HG03432 (cell line): ENCODE measurements around the gene LYSMD1.

Source experiments
- ATAC-seq: cut with Tn5 transposase; IDR thresholded peaks from one replicate; pipeline ENCODE4 v1.9.1; 2021; ENCODE audit warnings: mild to moderate bottlenecking, moderate library complexity; ENCODE audit not compliant: unreplicated experiment

The LYSMD1 gene

DNA sequence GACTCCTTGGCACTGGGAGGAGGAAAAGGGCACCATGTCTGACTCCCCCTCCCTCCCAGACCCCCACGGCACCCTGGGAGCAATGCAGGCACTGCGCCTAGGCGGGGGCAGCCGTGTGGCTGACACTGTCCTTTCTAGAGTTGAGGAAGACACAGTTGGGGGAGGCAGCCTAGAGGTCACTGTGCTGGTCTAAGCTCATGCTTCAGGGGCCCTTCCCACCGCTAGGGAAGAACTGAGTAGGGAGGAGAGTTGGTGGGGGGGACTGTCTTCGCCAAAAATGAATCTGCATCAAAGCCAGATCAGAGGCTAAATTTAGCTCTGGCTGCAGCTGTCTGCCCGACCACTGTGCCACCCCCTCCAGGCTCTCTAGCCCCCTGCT, 22.7 kb downstream of the LYSMD1 start:
- ATAC-seq: no peak

DNA sequence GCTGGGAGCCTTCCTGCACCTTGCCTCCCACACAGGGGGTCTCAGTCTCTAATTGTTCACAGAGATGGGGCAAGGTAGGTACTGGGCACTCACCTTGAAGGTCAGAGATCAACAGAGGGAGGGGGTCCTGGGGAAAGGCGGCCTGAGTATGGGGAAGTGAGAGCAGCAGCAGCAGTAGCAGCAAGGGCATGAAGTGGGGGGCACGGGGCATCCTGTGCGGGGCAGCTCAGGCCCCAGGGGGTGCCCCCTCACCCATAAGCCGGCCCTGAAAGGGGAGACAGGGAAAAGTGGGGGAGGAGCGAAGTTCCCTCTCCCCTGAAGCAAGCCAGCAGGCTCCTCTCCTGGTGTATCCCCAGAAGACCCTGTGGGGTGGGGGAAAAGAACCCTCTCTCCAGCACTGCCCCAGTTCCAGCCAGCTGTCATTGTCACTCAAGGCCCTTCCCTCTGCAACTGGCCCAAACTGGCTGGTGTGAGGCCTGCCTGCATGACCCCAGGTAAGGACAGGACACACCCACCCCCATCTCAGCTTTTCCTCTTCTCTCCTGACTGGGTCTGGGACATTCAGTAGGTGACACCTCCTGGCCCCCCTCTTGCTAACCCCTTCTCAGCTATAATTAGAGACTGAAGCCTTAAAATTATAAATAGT, 23.2 kb downstream of the LYSMD1 start:
- no peak for ATAC-seq

DNA sequence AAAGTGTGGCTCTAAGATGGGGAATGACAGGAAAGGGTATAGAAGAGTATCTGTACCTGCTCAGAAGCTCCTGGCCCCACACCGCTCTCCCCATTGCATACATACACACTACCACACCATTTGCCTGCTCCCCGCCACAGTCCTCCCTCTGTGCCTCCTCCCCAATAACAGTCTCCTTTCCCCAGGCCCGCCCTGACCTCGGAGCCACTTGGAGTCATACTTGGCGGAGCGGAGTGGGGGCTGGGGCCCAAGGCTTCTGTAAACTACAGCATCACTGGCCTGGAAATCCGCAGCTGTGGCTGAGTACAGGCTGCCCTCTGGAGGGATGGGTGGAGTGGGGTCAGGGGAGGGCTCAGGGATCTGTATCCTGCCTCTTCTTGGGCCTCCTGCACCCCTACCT, 27.9 kb downstream of the LYSMD1 start:
- ATAC-seq: no peak

DNA sequence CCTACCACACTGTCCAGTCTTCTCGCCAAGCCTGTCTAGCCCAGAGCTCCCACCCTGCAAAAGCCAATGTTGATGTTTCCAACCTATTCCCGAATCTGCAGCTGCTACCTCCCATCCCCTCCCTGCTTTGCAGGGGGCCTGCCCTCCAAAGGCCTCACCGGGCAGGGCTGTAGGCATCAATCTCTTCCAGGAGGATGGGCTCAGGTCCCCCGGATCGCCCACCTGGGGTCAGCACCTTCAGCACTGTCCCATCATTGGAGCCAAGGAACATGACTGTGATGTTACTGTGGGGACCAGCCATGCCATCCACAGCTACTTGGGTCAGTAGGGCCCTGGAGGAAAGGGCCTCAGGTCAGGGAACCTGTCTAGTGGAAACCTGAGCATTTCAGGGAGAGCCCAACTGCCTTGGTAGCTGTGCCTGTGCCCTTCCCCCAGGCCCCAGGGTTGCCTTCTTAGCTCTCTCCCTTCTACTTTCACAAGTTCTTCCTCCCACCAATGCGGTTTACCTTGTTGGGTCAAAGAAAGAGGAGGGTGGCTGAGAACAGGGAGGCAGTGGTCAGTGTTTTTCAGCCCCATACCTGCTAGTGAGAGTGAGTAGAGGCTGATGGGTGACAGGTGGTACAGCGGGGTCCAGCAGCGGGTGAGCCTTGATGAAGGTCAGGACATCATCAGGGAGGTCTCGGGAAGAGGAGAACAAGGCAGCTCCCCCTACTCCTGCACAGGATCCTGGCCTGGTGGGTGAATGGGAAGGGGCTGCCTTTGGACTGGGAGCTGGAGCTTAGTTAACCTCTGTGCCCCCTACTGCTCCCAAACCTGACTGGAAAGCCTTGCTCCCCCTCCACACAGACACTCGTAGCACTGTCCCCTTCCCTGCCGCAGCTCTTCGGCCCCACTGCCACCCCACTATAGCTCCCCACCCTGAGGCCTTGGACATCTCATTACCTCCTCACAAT, 30.0 kb downstream of the LYSMD1 start:
- no peak for ATAC-seq

DNA sequence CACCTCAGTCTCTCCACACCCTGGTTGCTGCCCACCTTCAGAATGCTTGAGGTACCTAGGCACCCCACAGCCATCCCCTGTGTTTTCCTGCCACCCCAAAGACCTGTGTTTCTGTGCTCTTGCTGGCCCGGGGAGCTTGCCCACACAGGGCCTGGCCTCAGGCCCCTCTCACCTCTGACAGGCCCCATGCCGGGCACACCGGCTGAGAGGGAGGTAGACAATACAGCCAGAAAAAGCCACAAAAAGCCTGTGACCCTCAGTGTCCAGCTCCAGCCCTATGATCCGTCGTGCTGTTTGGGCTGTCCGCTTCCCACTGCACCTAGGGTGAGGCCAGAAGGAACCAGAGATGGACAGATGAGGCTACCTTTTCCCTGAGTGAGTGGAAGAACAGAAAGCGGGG, 30.7 kb downstream of the LYSMD1 start:
- ATAC-seq: no peak

DNA sequence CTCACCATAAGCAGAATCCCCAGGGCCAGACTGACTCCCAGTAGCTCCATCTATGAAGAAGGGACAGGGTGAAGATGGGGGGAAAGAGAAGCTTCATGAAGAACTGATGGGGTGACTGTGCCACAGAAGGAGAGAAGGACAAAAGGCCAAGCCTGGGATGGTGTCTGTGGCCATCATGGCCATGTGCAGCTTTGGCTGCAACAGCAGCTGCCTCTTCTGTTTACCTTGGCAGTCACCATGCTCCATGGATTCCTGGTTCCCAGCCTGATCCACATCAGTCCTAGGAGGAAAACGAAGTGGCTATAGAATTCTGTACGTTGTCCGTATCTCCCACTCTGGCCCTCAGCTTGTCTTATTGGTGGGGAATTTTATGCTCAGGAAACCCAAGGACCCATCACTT, 31.3 kb downstream of the LYSMD1 start:
- no peak for ATAC-seq

DNA sequence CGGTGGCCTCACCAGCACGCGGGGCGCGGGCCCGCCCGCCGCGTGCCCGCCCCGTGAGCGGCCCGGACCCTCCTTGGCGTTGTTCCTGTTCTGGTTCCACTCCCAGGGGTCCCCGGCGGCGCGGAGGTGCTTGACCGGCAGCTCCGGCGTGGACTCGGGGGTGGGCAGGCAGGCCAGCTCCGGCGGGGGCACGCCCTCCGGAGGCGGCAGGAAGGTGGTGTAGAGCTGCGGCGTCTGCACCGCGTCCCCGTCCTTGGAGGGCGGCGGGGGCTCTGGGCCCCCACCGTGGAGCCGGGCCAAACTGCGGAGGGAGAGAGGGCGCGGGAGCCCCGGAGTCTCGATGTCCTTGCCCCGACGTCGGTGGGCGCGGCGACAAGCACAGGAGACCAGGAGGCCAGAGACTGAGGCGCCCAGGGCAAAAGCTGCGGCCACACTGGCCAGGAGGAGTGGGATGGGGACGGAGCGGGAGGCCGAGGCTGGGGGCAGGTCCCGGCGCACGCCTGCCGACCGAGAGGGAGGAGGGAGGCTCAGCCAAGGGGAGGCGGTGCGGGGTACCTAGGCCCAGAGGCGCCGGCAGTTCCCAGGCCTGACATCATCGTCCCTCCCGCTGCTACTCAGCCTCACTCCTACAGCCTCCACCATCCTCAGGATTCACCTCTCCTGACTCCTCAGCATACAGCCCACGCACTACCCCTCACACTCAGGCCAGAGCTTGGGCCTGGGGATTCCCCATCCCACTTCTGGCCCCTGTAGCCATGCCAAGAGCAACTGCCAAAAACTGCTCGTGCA, 32.5 kb downstream of the LYSMD1 start:
- no peak for ATAC-seq

DNA sequence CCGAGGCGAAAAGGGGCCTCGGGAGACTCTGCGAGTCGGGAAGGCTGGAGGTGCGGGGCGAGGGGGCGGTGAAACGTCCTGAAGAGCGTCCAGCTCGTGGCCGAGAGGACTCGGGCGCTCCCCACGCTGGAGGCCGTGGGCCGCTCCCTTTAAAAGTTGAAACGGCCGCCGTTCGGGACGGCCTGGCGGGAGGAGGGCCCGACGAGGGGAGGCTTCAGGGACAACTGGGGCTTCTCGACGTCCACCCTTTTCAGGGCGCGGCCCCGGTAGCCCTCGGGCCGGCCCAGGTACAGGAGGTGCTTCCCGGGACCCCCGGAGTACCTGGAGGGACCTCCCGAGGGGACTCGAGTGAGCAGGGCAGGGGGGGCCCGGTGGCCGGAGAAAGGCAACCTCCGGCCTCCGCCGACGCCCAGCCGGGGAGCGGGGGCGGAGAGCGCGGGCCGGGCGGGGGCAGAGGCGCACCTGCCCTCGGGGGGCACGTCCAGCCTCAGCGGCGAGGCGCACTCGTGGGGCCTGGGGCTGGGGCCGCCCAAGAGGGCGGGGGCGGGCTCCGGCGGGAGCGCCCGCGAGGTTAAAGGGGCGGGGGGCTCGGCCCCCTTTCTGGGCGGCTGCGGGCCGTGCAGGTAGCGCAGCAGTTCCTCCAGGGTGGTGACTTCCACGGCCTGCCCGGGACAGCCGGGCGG, 33.2 kb downstream of the LYSMD1 start:
- ATAC-seq: no peak

DNA sequence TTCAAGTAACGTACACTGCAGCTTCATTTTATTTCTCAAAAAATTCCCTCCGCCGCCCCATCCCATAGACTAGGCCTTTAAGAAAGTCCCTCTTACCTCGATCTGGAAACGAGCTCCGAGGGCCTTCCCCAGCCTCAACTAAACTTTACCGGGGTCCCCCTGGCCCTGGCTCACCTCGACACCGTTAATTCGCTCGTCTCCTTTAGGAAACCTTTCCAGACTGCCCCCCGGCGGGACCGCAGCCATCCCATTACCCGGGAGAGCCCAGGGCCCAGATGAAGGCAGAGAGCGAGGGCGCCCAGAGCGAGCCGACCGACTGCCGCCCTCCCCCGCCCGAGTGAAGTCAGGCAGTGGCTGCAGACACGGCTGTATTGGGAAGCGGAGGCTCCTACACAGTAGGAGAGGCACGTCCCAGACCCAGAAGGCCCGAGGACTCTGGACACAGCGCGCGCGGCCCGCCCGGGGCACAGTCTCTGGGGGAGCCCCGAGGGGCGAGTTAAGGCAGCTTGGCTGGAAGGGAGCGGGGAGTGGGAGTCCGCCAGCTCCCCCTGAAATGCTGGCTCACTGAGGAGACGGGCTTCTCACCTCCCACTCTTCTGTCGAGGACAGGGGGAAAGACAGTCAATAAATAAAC, 33.9 kb downstream of the LYSMD1 start:
- ATAC-seq: no peak

DNA sequence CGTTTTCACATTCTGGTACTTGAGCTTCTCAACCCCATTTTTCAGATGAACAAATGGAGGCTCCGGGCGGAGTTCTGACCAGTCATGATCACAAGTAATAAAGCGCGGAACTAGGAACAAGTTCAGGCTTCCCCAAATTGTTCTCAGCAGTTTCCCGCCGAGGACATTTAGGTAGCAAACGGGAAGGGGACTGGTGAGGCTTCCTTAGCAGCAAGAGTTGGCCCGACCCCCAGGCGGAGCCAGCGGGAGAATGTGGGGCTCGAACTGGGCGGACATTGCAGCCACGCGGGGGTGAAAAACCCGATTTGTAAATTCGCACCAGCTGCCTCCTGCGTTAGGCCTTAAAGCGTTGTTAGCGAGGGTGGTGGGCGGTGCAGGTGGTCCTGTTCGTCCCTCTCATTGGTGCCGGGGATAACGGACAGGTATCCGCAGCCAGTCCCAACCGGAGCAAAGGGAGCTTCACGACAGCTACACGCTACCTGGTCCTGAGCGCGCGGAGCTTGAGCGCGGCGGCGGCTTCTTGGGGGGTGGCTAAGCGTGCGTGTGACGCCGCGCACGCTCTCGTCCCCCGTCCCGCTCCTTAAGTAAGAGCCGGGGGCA, 34.6 kb downstream of the LYSMD1 start:
- peak; percentile 86 for ATAC-seq

DNA sequence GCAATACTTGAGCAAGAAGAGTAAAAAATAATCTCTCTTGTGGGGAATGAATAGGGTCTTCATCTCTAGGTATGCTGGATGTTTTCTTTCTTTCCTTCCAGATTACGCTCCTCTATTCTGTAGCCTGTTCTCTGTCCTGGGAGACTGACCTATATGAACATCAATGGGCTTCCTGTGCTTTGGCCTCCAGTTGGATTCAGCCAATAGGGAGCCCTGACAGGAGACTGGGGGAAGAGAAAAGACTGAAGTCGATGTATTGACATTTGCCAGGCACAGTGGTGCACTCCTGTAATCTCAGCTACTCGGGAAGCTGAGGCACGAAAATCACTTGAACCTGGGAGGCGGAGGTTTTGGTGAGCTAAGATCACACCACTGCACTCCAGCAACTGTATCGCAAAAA, 36.9 kb downstream of the LYSMD1 start:
- ATAC-seq: no peak

DNA sequence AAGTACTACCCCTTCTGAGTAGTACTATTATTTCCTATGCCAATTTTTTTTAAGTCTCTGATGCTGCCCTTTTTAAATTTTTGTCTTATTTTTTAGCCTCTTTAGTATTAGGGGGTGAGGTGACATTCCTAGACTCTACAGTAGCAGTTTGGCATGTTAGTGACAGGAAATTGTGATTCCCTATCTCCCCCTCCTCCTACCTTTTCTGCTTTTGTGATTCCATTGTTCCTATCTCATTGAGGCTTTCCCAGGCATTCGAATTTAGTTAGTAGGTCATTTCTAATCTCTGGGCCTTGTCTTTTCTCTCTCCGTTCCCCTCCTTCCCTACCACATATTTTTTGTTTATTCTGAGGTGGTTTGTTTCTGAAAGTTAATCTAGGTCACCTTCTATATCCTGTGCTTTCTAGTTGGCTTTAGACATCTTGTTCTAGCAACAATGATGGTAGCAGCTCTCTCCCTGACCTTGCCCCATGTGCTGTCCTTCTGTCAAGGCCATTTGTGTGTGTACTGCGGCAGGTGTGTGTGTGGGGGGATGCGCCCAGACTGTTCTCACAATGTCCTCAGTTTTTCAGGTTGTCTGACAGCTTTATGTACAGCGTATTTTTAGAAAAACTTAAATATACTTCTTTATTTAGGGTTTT, 40.8 kb downstream of the LYSMD1 start:
- ATAC-seq: no peak

DNA sequence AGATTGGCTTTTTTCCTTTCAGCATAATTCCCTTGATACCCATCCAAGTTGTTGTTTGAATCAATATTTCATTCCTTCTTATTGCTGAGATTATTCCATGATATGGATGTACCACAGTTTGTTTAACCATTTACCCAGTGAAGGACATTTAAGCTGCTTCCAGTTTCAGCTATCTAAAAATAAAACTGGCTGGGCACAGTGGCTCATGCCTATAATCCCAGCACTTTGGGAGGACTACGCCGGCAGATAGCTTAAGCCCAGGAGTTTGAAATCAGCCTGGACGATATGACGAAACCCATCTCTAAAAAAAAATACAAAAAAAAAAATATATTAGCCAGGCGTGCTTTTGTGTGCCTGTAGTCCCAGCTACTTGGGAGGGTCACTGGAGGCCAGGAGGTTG, 51.8 kb downstream of the LYSMD1 start:
- ATAC-seq: no peak
